Glutamatergic neuron (in vitro differentiated cells): ENCODE measurements around the gene CEP19. TPM values are rescaled to one million over a fixed set of nuclear protein-coding genes. Genes with fewer than 3 reads are reported as not detected.
A peak's percentile ranks its signal among the peaks of the same experiment; 100 is the strongest.
"Not testable (repeated sequence)": the region's sequence is repeated elsewhere in the genome, so short reads cannot be mapped to it uniquely, and the experiment has no call there.

ENCODE experiments used
- DNase-seq: peaks from one replicate; pipeline ENCODE4 v3.0.0; 2022
- H3K27ac Mint-ChIP-seq: one replicate; pipeline ENCODE4 v1.8.0; 2020; ENCODE audit warnings: mild to moderate bottlenecking, mixed read lengths, inconsistent platforms; ENCODE audit not compliant: unreplicated experiment
- H3K27me3 Mint-ChIP-seq: one replicate; pipeline ENCODE4 v1.8.0; 2020; ENCODE audit warnings: mild to moderate bottlenecking, moderate library complexity, mixed read lengths, inconsistent platforms; ENCODE audit not compliant: unreplicated experiment
- H3K36me3 Mint-ChIP-seq: one replicate; pipeline ENCODE4 v1.8.0; 2020; ENCODE audit warnings: mild to moderate bottlenecking, mixed read lengths, inconsistent platforms; ENCODE audit not compliant: unreplicated experiment
- H3K4me1 Mint-ChIP-seq: one replicate; pipeline ENCODE4 v1.8.0; 2020; ENCODE audit warnings: mild to moderate bottlenecking, low read depth, mixed read lengths, inconsistent platforms; ENCODE audit not compliant: unreplicated experiment
- H3K4me3 Mint-ChIP-seq: one replicate; pipeline ENCODE4 v1.8.0; 2020; ENCODE audit warnings: mild to moderate bottlenecking, mixed read lengths, inconsistent platforms; ENCODE audit not compliant: unreplicated experiment
- H3K9me3 Mint-ChIP-seq: one replicate; pipeline ENCODE4 v1.8.0; 2020; ENCODE audit warnings: mild to moderate bottlenecking, moderate library complexity, mixed read lengths, inconsistent platforms; ENCODE audit not compliant: unreplicated experiment
- CTCF ChIP-seq: fragments of 200-600 bp; sonication (generic); IDR thresholded peaks from one replicate; pipeline ENCODE4 v1.5.0; 2021; ENCODE audit not compliant: partially characterized antibody, unreplicated experiment
- total RNA-seq: library from RNA; stranded (reverse); fragmentation: NEBNext Ultra II Directional; extraction: Animal tissue kit (Norgen Biotek cat#: 25700); gene quantifications from one replicate; pipeline ENCODE4 v1.2.1, GENCODE V29; 2021; ENCODE audit not compliant: unreplicated experiment

CEP19 gene
- total RNA-seq, 1 donor from 2014 or later: 3.3 TPM

DNA sequence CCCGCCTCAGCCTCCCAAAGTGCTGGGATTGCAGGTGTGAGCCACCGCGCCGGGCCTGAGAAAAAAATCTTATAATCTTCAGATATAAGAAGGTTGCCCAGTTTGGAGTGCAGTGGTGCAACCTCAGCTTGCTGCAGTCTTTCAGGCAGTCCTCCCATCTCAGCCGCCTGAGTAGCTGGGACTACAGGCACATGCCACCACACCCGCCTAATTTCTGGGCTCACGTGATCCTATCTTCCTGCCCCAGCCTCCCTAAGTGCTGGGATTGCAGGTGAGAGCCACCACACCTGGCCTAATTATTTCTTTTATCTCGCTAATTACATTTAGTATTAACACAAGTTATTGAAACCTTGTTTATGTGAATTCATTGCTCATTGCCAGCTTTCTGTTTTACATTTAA is 41.2 kb upstream of the CEP19 start:
- Mint-ChIP-seq H3K9me3 (peaks cover 11% of the 10 kb centered on the region), H3K27me3 (peaks cover 4% of the 10 kb centered on the region), H3K4me1 (peaks cover 11% of the 10 kb centered on the region), H3K27ac (no peak overlapping the region), H3K36me3 (peaks cover 17% of the 10 kb centered on the region), H3K4me3 (no peak overlapping the region)
- TF ChIP-seq CTCF: no peak
- no peak for DNase-seq

- Mint-ChIP-seq H3K9me3 (peaks cover 1% of the 10 kb centered on the region), H3K36me3 (no peaks in the 10 kb centered on the region), H3K4me1 (peaks cover 5% of the 10 kb centered on the region), H3K27me3 (peaks cover 3% of the 10 kb centered on the region), H3K4me3 (no peak overlapping the region), H3K27ac (no peak overlapping the region)
- TF ChIP-seq CTCF: no peak
- DNase-seq: no peak
These were observed 37.1 kb upstream of the CEP19 start for GRCh38 chr3:196749125-196749524.

- not testable (repeated sequence) for H3K4me1 Mint-ChIP-seq, H3K36me3 Mint-ChIP-seq, H3K27ac Mint-ChIP-seq, DNase-seq, H3K27me3 Mint-ChIP-seq, H3K9me3 Mint-ChIP-seq, H3K4me3 Mint-ChIP-seq
These were observed 31.5 kb upstream of the CEP19 start for GRCh38 chr3:196743569-196743968.

DNA sequence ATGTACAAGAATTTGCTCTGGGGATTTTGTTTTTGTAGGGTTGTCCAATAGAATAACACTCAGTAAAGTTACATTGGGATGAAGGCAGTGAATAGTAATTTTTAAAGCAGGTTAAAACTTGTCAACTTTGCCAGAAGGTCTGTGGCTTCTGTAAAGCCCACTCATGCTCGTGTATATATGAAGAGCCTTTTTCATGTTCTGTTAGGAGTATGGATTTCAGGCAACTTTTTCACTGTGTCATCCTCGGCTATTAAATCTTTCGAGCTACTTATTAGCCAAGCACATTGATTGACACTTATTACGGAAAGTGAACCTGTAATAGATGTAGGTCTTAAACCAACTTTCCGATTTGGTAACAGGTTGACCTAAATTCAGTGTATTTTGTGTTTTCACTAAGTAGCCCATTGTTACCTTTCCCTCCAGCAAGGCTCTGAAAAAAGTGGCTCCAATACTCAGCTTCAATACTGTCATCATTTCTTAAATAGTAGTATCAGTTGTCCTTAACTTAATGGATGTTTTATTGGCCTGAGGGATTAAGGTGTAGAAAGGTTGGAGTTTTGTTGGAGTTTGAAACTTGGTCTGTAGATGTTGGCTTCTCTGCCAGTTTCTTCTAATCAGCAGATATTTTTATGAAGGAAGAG is 29.3 kb upstream of the CEP19 start:
- Mint-ChIP-seq H3K9me3 (peaks cover 9% of the 10 kb centered on the region), H3K27me3 (peaks cover 7% of the 10 kb centered on the region), H3K27ac (peak overlapping the region; percentile 96), H3K4me1 (peaks cover 7% of the 10 kb centered on the region), H3K36me3 (peaks cover 6% of the 10 kb centered on the region), H3K4me3 (peak overlapping the region; percentile 96)
- DNase-seq: no peak
- no peak for TF ChIP-seq CTCF

- TF ChIP-seq CTCF: peak; percentile 9
- H3K27ac Mint-ChIP-seq: peak overlapping the region; percentile 96
These were observed 28.6 kb upstream of the CEP19 start for GRCh38 chr3:196740481-196741248.

More at GRCh38 chr3:196740481-196741248, 28.6 kb upstream of the CEP19 start:
- H3K36me3 Mint-ChIP-seq: peaks cover 6% of the 10 kb centered on the region
- peaks cover 9% of the 10 kb centered on the region for H3K9me3 Mint-ChIP-seq
- H3K4me1 Mint-ChIP-seq: peaks cover 7% of the 10 kb centered on the region
- peak; percentile 26 for DNase-seq
- peaks cover 7% of the 10 kb centered on the region for H3K27me3 Mint-ChIP-seq
- peak overlapping the region; percentile 96 for H3K4me3 Mint-ChIP-seq
